NCI-H446 treated with DMSO at 0.1 percent for 48 hours (cell line): ENCODE results near the gene MCF2L2.

ENCODE experiments used
- DNase-seq: peaks from one replicate; lab custom pipeline; 2025; lab: John Stamatoyannopoulos, UW

The MCF2L2 gene

DNA sequence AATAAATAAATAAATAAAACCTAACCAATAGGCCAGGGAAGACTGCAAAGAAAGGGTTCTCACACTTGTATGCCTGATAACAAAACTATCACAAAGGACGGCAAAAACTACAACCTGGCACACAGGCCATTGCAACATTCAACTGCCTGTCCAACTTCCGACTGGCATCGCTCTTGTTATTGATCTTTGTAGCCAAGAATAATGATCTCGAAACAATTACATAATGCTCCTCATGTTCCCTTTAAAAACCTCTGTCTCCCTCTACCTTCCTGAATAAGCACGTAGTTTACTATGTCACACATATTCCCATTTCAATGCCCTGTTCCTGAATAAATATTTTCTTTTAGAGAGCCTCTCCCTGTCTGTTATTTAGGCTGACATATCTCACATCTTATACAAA is 101.1 kb downstream of the MCF2L2 start:
- DNase-seq = no peak

DNA sequence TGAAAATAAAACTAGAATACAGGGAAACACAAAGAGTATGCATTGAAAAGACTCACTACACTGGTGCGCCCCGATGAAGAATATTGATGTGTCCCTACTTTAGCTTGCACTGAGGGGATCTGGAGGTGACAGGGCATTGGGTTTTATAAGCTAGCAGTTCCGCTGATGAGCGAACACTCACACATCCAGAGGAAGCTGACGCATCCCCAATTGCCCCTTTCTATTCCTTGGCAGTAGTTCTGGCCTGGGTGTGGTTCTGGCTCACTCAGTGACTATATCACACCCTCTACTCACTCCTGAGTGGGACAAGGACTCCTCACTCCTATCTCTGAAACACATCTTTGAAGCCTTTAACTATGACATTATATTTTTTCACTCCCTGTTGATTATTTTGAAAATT is 104.3 kb downstream of the MCF2L2 start:
- no peak for DNase-seq

DNA sequence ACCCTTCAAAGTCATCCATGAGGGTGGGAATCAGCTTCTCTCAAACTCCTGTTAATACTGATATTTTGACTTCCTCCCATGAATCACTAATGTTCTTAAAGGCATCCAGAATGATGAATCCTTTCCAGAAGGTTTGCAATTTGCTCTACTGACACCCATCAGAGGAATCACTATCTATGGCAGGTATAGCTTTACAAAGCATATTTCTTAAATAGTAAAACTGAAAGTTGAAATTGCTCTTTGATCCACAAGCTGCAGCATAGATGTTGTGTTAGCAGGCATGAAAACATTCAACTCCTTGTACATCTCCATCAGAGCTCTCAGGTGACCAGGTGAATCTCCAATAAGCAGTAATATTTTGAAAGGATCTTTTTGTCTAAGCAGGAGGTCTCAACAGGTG is 109.0 kb downstream of the MCF2L2 start:
- DNase-seq = no peak

- DNase-seq = no peak
Observed at GRCh38 chr3:183318877-183319276, 109.5 kb downstream of the MCF2L2 start.

- no peak for DNase-seq
Observed at GRCh38 chr3:183317886-183318865, 110.2 kb downstream of the MCF2L2 start.

DNA sequence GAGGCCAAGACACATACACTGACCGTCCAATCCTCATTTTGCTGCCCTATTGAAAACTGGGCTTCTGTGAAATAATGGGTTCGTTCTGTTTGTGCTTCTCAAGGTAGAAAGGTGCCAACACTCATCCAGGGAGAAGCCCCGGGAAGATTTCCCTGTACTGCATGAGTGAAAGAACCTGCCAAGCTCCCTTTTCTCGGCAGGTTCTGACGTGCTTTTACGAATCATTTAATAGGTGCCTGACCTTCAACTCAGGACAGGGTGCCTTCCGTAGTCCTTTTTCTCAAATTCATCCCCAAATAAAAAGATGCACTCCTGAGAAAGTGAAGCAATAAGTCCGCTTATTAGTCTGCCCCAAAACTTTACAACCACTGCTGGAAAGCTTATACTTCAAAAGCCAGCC is 111.1 kb downstream of the MCF2L2 start:
- DNase-seq = no peak

- DNase-seq = no peak
Observed at GRCh38 chr3:183315739-183316138, 112.7 kb downstream of the MCF2L2 start.

DNA sequence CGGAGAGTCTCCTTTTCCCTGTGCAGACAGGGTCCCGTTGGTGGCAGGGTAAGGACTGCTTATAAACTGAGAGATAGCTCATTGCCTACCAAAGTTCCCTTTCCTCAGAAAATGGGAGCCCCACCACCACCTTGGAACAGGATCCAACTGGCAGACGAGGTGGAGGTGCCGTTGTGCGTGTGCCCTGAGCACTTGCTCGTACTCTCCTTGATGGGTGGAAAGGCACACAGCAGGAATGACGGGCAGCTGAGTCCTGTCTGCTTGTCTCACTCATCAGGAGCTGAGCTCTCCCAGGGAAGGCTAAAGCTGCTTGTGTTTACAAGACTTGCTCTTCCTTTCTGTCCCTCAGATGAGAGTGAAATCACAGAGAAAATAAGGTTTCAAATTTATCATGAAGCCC is 114.7 kb downstream of the MCF2L2 start:
- DNase-seq = no peak

- DNase-seq = no peak
Observed at GRCh38 chr3:183313351-183313750, 115.1 kb downstream of the MCF2L2 start.

GRCh38 chr3:183312433-183312832 is 116.0 kb downstream of the MCF2L2 start:
- no peak for DNase-seq

DNA sequence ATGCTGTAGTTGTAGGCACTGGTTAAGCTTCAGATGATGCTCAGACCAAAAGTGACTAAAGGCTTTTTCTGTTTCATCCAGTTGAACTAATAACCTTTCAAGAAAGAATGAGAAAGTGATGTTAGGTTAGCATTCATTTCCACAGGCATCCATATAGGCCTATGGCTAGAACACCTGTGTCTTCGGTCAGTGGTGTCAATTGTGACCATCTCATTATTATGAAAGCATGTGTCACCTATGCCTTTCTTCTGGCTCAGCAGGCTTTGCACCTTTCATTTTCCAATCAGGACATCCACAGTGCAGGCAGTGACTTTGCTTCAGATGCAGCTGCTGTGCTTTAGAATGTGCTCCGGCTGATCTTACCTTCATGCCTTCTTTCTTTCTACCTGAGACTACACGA is 117.5 kb downstream of the MCF2L2 start:
- no peak for DNase-seq

DNA sequence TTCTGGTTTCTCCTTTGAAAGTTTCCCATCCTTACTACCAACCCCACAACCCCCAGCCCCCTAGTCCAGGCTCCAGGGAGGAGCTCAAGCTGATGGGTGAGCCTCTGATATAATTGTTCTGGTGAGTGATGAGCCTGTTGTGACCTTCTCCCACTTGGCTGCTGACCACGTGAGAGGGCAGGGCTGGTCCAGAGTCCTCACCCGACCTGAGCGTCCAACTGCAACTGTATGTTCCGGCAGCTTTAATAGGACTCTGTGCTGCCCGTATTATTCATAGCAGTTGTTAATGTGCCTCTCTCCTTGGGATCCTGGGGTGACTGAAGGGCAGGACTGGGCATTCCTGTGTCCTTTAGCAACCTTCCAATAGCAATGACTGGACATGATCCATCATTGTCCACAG is 119.1 kb downstream of the MCF2L2 start:
- DNase-seq = no peak

GRCh38 chr3:183308751-183309150 is 119.7 kb downstream of the MCF2L2 start:
- no peak for DNase-seq

DNA sequence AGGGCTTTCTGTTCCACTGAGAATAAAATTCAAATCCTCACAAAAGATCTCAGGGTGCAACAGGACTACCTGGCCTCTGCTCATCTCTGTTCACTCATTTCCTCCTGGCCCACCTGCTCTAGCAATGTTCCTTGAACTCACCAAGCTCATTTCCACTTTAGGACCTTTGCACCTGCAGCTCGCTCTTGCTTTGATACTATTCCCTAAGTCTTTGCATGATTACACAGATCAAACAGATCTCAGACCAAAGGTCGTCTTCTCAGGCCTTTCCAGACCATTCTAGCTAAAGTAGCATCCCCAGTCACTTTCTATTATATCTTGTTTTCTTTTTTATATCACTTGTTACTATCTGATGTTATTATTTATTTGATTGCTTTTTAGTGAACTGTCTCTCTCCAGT is 120.7 kb downstream of the MCF2L2 start:
- DNase-seq = no peak

DNA sequence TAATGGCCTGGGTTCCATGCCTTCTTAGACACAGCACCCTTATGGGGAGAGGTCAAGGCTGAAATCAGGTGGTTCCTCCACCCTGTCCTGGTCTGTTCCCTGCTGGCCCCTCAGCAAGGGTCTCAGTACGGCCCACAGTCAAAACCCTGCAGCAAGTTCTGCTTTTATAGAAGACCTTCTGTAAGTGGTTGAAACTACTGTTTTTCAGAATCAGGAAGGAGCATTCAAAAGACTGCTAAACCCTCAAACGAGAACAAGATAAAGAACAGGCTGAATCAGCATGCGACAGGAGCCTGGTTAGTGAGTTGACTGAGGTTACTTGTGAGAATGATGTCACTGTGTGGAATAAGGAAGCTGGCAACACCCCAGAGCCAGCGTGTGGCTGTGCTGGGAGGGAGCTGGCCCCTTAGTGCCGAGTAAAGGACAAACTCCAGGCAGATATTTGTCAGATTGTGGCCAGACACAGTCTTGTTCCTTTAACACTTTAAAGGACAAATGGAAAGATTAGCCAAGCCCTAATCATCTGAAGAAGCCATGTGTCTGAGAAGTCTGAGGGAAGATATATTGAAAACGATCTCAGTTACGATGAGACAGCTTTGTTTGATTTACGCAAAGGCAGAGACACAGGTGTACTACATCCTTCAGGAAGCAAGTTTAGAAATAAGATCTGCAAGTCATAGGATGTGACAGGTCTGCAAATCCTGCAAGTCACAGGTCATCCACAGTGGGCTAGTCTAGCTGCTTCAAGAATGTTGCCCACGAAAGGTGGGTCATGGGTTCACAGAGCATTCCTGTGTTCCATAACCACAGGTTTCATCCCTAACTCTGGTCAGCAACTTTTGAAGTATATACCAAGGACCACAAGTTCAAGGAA is 121.4 kb downstream of the MCF2L2 start:
- no peak for DNase-seq

DNA sequence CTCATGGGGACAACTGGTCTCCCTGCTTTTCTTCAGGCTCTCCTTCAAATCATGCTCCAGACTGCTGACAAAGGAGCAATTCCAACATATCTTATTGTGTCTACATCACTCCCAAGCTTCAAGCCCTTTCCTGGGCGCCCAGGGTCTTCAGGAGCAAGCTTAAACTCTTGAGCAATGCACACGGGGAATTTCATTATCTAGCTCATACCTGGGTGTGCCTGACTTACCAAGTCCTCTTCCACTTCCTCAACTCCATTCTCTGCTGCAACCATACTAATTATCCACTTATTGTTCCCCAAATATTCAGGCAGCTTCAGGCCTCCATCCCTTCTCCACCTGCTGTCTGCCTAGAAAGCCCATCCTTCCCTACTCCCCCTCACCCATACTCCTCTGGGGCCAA is 124.7 kb downstream of the MCF2L2 start:
- no peak for DNase-seq

GRCh38 chr3:183301937-183302580 is 126.4 kb downstream of the MCF2L2 start:
- no peak for DNase-seq

GRCh38 chr3:183300996-183301562 is 127.3 kb downstream of the MCF2L2 start:
- no peak for DNase-seq

GRCh38 chr3:183299976-183300375 is 128.4 kb downstream of the MCF2L2 start:
- no peak for DNase-seq

- DNase-seq = peak; percentile 71
Observed at GRCh38 chr3:183298701-183299153, 129.7 kb downstream of the MCF2L2 start.

DNA sequence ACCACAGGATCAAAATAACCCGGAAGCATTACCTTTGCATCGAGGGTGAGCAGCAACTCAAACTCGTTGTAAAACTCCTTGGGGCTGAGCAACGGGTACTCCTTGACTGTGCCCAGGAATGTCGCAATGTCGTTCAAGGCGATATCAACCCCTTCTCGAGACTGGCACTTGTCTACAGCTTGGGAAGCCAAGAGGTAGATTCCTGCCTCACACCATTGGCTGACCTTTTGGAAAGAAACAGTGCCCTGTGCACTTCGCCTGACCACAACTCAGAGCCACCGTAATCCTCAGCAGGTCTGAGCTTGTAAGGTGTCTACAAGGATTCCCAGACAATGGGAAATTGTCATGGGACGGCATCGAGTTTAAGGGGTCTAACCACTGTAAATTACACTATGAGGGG is 131.5 kb downstream of the MCF2L2 start:
- DNase-seq = no peak

DNA sequence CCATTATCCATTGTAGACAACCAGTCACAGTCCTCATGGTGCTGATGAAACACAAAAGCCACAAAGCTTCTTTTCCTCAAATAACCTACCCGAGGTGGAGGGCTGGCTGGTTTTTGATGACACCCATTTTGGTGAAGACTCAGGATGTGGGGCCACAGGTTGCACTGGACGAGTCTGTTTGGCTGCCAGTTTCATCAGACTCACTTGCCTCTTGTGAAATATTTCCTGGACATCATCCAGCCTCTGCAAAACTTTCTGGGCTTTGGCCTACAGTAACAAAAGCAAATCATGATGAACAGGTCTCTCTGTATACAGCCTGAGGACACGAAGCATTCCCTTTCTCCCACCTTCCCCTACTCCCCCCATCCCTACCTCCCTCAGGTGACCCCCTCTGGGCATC is 133.2 kb downstream of the MCF2L2 start:
- DNase-seq = no peak
